Caco-2 (cell line): ENCODE data around the gene MMP26. TPM values are rescaled to one million over a fixed set of nuclear protein-coding genes. Genes with fewer than 3 reads are reported as not detected.

Experiments used
- BruUV-seq: library from RNA; stranded (reverse); fragments of 400-500 nt; replicated peaks from 2 replicates; lab custom pipeline; 2021; lab: Mats Ljungman, UMichigan
- CTCF ChIA-PET: fragments of 300-600 bp; sonication (Branson Sonifier 250); formaldehyde crosslinking; loops from one replicate; lab custom pipeline; 2022; ENCODE audit warnings: antibody characterized with exemption; lab: Charles Lee
- POLR2A ChIA-PET: fragments of 300-600 bp; sonication (Branson Sonifier 250); formaldehyde crosslinking; loops from one replicate; lab custom pipeline; 2022; ENCODE audit warnings: antibody characterized with exemption; lab: Charles Lee
- DNase-seq, 2 experiments: peaks; one replicate each; pipeline versions ENCODE4 v3.0.0 to v3.0.0-alpha.2; 2020 to 2022
- H3K27me3 ChIP-seq: replicated peaks from 2 replicates; pipeline ENCODE4 v1.6.0; 2011; ENCODE audit warnings: low read length; ENCODE audit not compliant: control insufficient read depth, insufficient read depth
- H3K36me3 ChIP-seq: 2 replicates; pipeline ENCODE4 v1.5.1; 2011; ENCODE audit warnings: low read length; ENCODE audit not compliant: control insufficient read depth, insufficient read depth
- H3K4me1 ChIP-seq: fragments of 250-450 bp; sonication (Bioruptor Pico); 2 replicates; pipeline ENCODE4 v1.5.1; 2020; ENCODE audit warnings: mild to moderate bottlenecking
- H3K4me3 ChIP-seq: 2 replicates; pipeline ENCODE4 v1.5.1; 2011; ENCODE audit warnings: low read depth, mild to moderate bottlenecking, control low read depth, low read length
- H3K9me3 ChIP-seq: fragments of 250-450 bp; sonication (Bioruptor Pico); 2 replicates; pipeline ENCODE4 v1.5.1; 2020; ENCODE audit warnings: mild to moderate bottlenecking, moderate library complexity
- H3K27ac Mint-ChIP-seq: one replicate; pipeline ENCODE4 v1.8.0; 2022; ENCODE audit warnings: mixed read lengths; ENCODE audit not compliant: unreplicated experiment
- H3K27me3 Mint-ChIP-seq: one replicate; pipeline ENCODE4 v1.8.0; 2022; ENCODE audit warnings: mixed read lengths; ENCODE audit not compliant: insufficient read depth, unreplicated experiment
- H3K36me3 Mint-ChIP-seq: one replicate; pipeline ENCODE4 v1.8.0; 2022; ENCODE audit warnings: mild to moderate bottlenecking, mixed read lengths; ENCODE audit not compliant: insufficient read depth, unreplicated experiment
- H3K4me1 Mint-ChIP-seq: one replicate; pipeline ENCODE4 v1.8.0; 2022; ENCODE audit warnings: low read depth, mixed read lengths; ENCODE audit not compliant: unreplicated experiment
- H3K4me3 Mint-ChIP-seq: one replicate; pipeline ENCODE4 v1.8.0; 2022; ENCODE audit warnings: mild to moderate bottlenecking, moderate library complexity, mixed read lengths; ENCODE audit not compliant: unreplicated experiment
- H3K9me3 Mint-ChIP-seq: one replicate; pipeline ENCODE4 v1.8.0; 2022; ENCODE audit warnings: mixed read lengths; ENCODE audit not compliant: unreplicated experiment
- CTCF ChIP-seq, 2 experiments: fragments of 200-600 bp in 1 of 2; IDR thresholded peaks; 1 replicate in 1 of 2; 2 replicates in 1 of 2; pipeline versions ENCODE4 v1.5.1 to v1.8.0; 2011 to 2022; ENCODE audit warnings: antibody characterized with exemption in 1 of 2, control low read depth in 1 of 2, inconsistent platforms in 1 of 2, low read depth in 1 of 2, low read length in 1 of 2, mild to moderate bottlenecking in 1 of 2, moderate library complexity in 1 of 2; ENCODE audit not compliant: insufficient read depth in 1 of 2, severe bottlenecking in 1 of 2, unreplicated experiment in 1 of 2
- intact Hi-C: fragments of 100-400 bp; cut with micrococcal nuclease; formaldehyde crosslinking; loops from one replicate; pipeline ENCODE4 v1.10.0; 2022; ENCODE audit not compliant: unreplicated experiment
- total RNA-seq: library from RNA; stranded (reverse); gene quantifications from 2 replicates; pipeline ENCODE4 v1.2.3, GENCODE V29; 2022

The MMP26 gene
- total RNA-seq, 1 experiment from 2014 or later = not detected

- Histone ChIP-seq H3K9me3 (no peaks in the 10 kb centered on the region), H3K27me3 (no peaks in the 10 kb centered on the region), H3K4me1 (no peaks in the 10 kb centered on the region), H3K36me3 (no peaks in the 10 kb centered on the region), H3K4me3 (no peak overlapping the region)
- intact Hi-C loops = no loop called here
- POLR2A ChIA-PET = no interaction called here
- no peak overlapping the region for H3K27ac Mint-ChIP-seq
- no peaks in the 10 kb centered on the region for H3K4me1 Mint-ChIP-seq
- no peak for DNase-seq
- no TSS peak for BruUV-seq
- no peak overlapping the region for H3K4me3 Mint-ChIP-seq
- no peak for TF ChIP-seq CTCF (IDR thresholded peaks at IDR 0.05; ENCODE audit: insufficient read depth in 1 of 2, low read depth in 1 of 2, low read length in 1 of 2, severe bottlenecking in 1 of 2, unreplicated experiment in 1 of 2)
- no peaks in the 10 kb centered on the region for H3K9me3 Mint-ChIP-seq
- CTCF ChIA-PET = no interaction called here
- H3K36me3 Mint-ChIP-seq = no peaks in the 10 kb centered on the region
- H3K27me3 Mint-ChIP-seq = peaks cover 15% of the 10 kb centered on the region
Observed at GRCh38 chr11:4751201-4751600, 46.6 kb downstream of the MMP26 start.

Other genes starting within 250 kb of the MMP26 start
- not detected in 2 replicates for gene OR52K1, start 222.1 kb upstream of the MMP26 start, total RNA-seq
- gene OR52M1, start 159.6 kb upstream of the MMP26 start, total RNA-seq = not detected in 2 replicates
- not detected in 2 replicates for gene OR52I2, start 123.0 kb upstream of the MMP26 start, total RNA-seq
- not detected in 2 replicates for gene OR52I1, start 110.7 kb upstream of the MMP26 start, total RNA-seq
- 4.9 and 6.9 TPM in 2 replicates for gene TRIM68, start 96.6 kb upstream of the MMP26 start, total RNA-seq
- gene OR51D1, start 67.3 kb upstream of the MMP26 start, total RNA-seq = not detected in 2 replicates
- gene OR51E1, start 60.8 kb upstream of the MMP26 start, total RNA-seq = not detected in 2 replicates
- gene OR51E2, start 6.9 kb upstream of the MMP26 start, total RNA-seq = not detected in 2 replicates
- gene OR51F1, start 65.2 kb downstream of the MMP26 start, total RNA-seq = not detected in 2 replicates
- gene OR52R1, start 99.6 kb downstream of the MMP26 start, total RNA-seq = not detected in 2 replicates
- not detected in 2 replicates for gene OR51F2, start 116.5 kb downstream of the MMP26 start, total RNA-seq
- not detected in 2 replicates for gene OR51S1, start 144.4 kb downstream of the MMP26 start, total RNA-seq
- gene OR51T1, start 177.1 kb downstream of the MMP26 start, total RNA-seq = not detected in 2 replicates
- not detected in 2 replicates for gene OR51A7, start 199.0 kb downstream of the MMP26 start, total RNA-seq
- not detected in 2 replicates for gene OR51G2, start 214.6 kb downstream of the MMP26 start, total RNA-seq
- gene OR51G1, start 219.6 kb downstream of the MMP26 start, total RNA-seq = not detected in 2 replicates
- gene OR51A4, start 242.8 kb downstream of the MMP26 start, total RNA-seq = not detected in 2 replicates